ENCODE results near the gene LRRC8B.
"Not testable (repeated sequence)": the region's sequence is repeated elsewhere in the genome, so short reads cannot be mapped to it uniquely, and the experiment has no call there.

Gene LRRC8B

GRCh38 chr1:89629146-89629545, 104.5 kb downstream of the LRRC8B start:
- H3K79me2 ChIP-seq (ENCODE audit: insufficient read depth, low read length), result peaks cover 11% of the 10 kb centered on the region
- no peaks in the 10 kb centered on the region for H4K20me1 ChIP-seq (ENCODE audit: insufficient read depth, low read length)
- no peaks in the 10 kb centered on the region; the same call in 1 of the 2 replicates for H3K36me3 ChIP-seq (ENCODE audit: insufficient read depth, low read length)

DNA sequence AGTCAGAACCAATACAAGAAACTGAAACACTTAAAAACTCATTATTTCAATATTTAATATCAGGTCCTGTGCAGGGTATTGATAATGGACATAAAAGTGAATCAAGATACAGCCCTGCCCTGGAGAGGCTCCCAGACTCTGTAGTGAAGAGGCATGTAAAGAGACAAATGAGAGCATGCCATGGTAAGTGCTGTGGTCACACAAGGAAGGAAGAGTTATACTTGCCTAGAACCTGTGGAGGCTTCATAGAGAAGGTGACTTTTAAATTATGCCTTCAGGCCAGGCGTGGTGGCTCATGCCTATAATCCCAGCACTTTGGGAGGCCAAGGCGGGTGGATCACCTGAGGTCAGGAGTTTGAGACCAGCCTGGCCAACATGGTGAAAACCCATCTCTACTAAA, 105.0 kb downstream of the LRRC8B start:
- not testable (repeated sequence) for H3K4me3 ChIP-seq (ENCODE audit: low read depth in 1 of 2, low read length in 2 of 2); H2AFZ ChIP-seq (ENCODE audit: low read depth, low read length); H3K27ac ChIP-seq (ENCODE audit: low read length); H3K9ac ChIP-seq (ENCODE audit: low read depth, low read length); H3K4me2 ChIP-seq (ENCODE audit: insufficient read depth, low read length); H3K36me3 ChIP-seq (ENCODE audit: insufficient read depth, low read length); ATAC-seq (ENCODE audit: insufficient read depth, low read depth); H3K27me3 ChIP-seq (ENCODE audit: insufficient read depth, low read length, poor library complexity); H3K9me3 ChIP-seq (ENCODE audit: insufficient read depth, low read length, severe bottlenecking); H4K20me1 ChIP-seq (ENCODE audit: insufficient read depth, low read length); DNase-seq
- Histone ChIP-seq H3K4me1 (ENCODE audit: insufficient read depth, low read length) (peaks cover 19% of the 10 kb centered on the region), H3K79me2 (ENCODE audit: insufficient read depth, low read length) (peaks cover 16% of the 10 kb centered on the region)

More at GRCh38 chr1:89629146-89629545, 104.5 kb downstream of the LRRC8B start:
- no peak overlapping the region for H2AFZ ChIP-seq (ENCODE audit: low read depth, low read length)
- DNase-seq, result no peak
- no peak overlapping the region for H3K4me3 ChIP-seq (ENCODE audit: low read depth in 1 of 2, low read length in 2 of 2)
- no peak overlapping the region for H3K9ac ChIP-seq (ENCODE audit: low read depth, low read length)
- ATAC-seq (ENCODE audit: insufficient read depth, low read depth), result no peak
- no peaks in the 10 kb centered on the region for H3K27me3 ChIP-seq (ENCODE audit: insufficient read depth, low read length, poor library complexity)
- TF ChIP-seq EZH2 (IDR thresholded peaks at IDR 0.05; ENCODE audit: borderline replicate concordance, low read depth, low read length, severe bottlenecking), result no peak
- TF ChIP-seq, protein P1, sequence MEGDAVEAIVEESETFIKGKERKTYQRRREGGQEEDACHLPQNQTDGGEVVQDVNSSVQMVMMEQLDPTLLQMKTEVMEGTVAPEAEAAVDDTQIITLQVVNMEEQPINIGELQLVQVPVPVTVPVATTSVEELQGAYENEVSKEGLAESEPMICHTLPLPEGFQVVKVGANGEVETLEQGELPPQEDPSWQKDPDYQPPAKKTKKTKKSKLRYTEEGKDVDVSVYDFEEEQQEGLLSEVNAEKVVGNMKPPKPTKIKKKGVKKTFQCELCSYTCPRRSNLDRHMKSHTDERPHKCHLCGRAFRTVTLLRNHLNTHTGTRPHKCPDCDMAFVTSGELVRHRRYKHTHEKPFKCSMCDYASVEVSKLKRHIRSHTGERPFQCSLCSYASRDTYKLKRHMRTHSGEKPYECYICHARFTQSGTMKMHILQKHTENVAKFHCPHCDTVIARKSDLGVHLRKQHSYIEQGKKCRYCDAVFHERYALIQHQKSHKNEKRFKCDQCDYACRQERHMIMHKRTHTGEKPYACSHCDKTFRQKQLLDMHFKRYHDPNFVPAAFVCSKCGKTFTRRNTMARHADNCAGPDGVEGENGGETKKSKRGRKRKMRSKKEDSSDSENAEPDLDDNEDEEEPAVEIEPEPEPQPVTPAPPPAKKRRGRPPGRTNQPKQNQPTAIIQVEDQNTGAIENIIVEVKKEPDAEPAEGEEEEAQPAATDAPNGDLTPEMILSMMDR (IDR thresholded peaks at IDR 0.05; ENCODE audit: borderline replicate concordance, extremely low read depth, low read length, poor library complexity, severe bottlenecking), result no peak
- no peak overlapping the region for H3K4me2 ChIP-seq (ENCODE audit: insufficient read depth, low read length)
- H3K4me1 ChIP-seq (ENCODE audit: insufficient read depth, low read length), result peaks cover 15% of the 10 kb centered on the region
- H3K9me3 ChIP-seq (ENCODE audit: insufficient read depth, low read length, severe bottlenecking), result no peaks in the 10 kb centered on the region
- H3K27ac ChIP-seq (ENCODE audit: low read length), result no peak overlapping the region

DNA sequence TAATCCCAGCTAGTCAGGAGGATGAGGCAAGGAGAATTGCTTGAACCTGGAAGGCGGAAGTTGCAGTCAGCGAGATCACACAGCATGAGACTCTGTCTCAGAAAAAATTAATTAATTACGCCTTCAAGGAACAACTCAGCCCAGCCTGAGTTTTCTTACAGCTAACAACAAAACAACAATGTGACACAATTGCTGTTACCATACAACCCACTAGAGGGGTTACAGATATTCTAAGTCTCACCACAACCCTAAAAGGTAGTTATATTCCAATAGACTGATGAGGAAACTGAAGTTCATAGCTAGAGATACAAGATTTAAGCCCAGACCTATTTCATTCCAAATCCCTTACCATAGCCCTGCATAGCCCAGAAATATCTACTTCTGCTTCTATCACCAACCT, 105.4 kb downstream of the LRRC8B start:
- Histone ChIP-seq H3K9me3 (ENCODE audit: insufficient read depth, low read length, severe bottlenecking) (no peaks in the 10 kb centered on the region), H3K36me3 (ENCODE audit: insufficient read depth, low read length) (no peaks in the 10 kb centered on the region; the same call in 1 of the 2 replicates), H3K4me1 (ENCODE audit: insufficient read depth, low read length) (peaks cover 24% of the 10 kb centered on the region), H3K4me3 (ENCODE audit: low read depth in 1 of 2, low read length in 2 of 2) (no peak overlapping the region), H3K79me2 (ENCODE audit: insufficient read depth, low read length) (peaks cover 18% of the 10 kb centered on the region), H3K27ac (ENCODE audit: low read length) (no peak overlapping the region), H3K27me3 (ENCODE audit: insufficient read depth, low read length, poor library complexity) (no peaks in the 10 kb centered on the region), H3K4me2 (ENCODE audit: insufficient read depth, low read length) (no peak overlapping the region), H2AFZ (ENCODE audit: low read depth, low read length) (no peak overlapping the region), H3K9ac (ENCODE audit: low read depth, low read length) (no peak overlapping the region), H4K20me1 (ENCODE audit: insufficient read depth, low read length) (no peaks in the 10 kb centered on the region)
- ATAC-seq (ENCODE audit: insufficient read depth, low read depth), result no peak
- DNase-seq, result no peak
- TF ChIP-seq EZH2 (IDR thresholded peaks at IDR 0.05; ENCODE audit: borderline replicate concordance, low read depth, low read length, severe bottlenecking), result no peak
- TF ChIP-seq, protein P1 (IDR thresholded peaks at IDR 0.05; ENCODE audit: borderline replicate concordance, extremely low read depth, low read length, poor library complexity, severe bottlenecking), result no peak

- Histone ChIP-seq H3K27me3 (ENCODE audit: insufficient read depth, low read length, poor library complexity) (no peaks in the 10 kb centered on the region), H3K4me1 (ENCODE audit: insufficient read depth, low read length) (peaks cover 39% of the 10 kb centered on the region), H3K4me3 (ENCODE audit: low read depth in 1 of 2, low read length in 2 of 2) (peak overlapping the region; percentile 15 to 86; a peak in 3 of 4 replicates), H3K79me2 (ENCODE audit: insufficient read depth, low read length) (peaks cover 37% of the 10 kb centered on the region), H3K9ac (ENCODE audit: low read depth, low read length) (peak overlapping the region; percentile 94), H3K9me3 (ENCODE audit: insufficient read depth, low read length, severe bottlenecking) (no peaks in the 10 kb centered on the region), H3K36me3 (ENCODE audit: insufficient read depth, low read length) (no peaks in the 10 kb centered on the region; the same call in 1 of the 2 replicates), H2AFZ (ENCODE audit: low read depth, low read length) (peak overlapping the region; percentile 82), H3K4me2 (ENCODE audit: insufficient read depth, low read length) (peak overlapping the region; percentile 93), H4K20me1 (ENCODE audit: insufficient read depth, low read length) (peaks cover 5% of the 10 kb centered on the region; the same call in 1 of the 2 replicates), H3K27ac (ENCODE audit: low read length) (peak overlapping the region; percentile 69)
- no peak for DNase-seq
- no peak for TF ChIP-seq EZH2 (IDR thresholded peaks at IDR 0.05; ENCODE audit: borderline replicate concordance, low read depth, low read length, severe bottlenecking)
- TF ChIP-seq, protein P1 (IDR thresholded peaks at IDR 0.05; ENCODE audit: borderline replicate concordance, extremely low read depth, low read length, poor library complexity, severe bottlenecking), result no peak
- ATAC-seq (ENCODE audit: insufficient read depth, low read depth), result no peak
Measured at GRCh38 chr1:89631816-89632656, 107.4 kb downstream of the LRRC8B start.

Data from DND-41 (cell line).